H1 (cell line): ENCODE results near the gene ITGB4. TPM values are rescaled to one million over a fixed set of nuclear protein-coding genes. Genes with fewer than 3 reads are reported as not detected.

Source experiments
- CHD7 ChIP-seq: fragments of 300-600 bp; sonication (generic); IDR thresholded peaks from 2 replicates; pipeline ENCODE4 v1.7.1; 2012; ENCODE audit warnings: low read length, moderate library complexity, mild to moderate bottlenecking, inconsistent platforms; ENCODE audit not compliant: insufficient replicate concordance
- CREB1 ChIP-seq: IDR thresholded peaks from 2 replicates; pipeline ENCODE4 v1.6.1; 2012; ENCODE audit warnings: inconsistent platforms
- EGR1 ChIP-seq: IDR thresholded peaks from 2 replicates; pipeline ENCODE4 v1.6.1; 2011; ENCODE audit warnings: low read depth, low read length, borderline replicate concordance
- KDM1A ChIP-seq: fragments of 200-600, 300-600 bp; sonication (generic); IDR thresholded peaks from 2 replicates; pipeline ENCODE4 v1.7.1; 2016; ENCODE audit warnings: mild to moderate bottlenecking, low read length, borderline replicate concordance
- TBP ChIP-seq: IDR thresholded peaks from 2 replicates; pipeline ENCODE4 v1.6.1; 2011; ENCODE audit warnings: low read depth, low read length, improper control_type of control experiment
- polyA plus RNA-seq, 7 experiments: library from polyadenylated mRNA; depleted of rRNA in 3 of 7; stranded (reverse) in 5 of 7; unstranded in 2 of 7; fragments of >200 nt in 5 of 7; fragments of 200-250 nt in 2 of 7; gene quantifications; 1 replicate in 5 of 7; 2 replicates in 1 of 7; 4 replicates in 1 of 7; pipeline versions ENCODE4 v1.2.1 to v1.2.3, GENCODE V29; 2011 to 2013; ENCODE audit warnings: missing spikeins in 2 of 7, mixed read lengths in 2 of 7
- total RNA-seq: library from RNA; stranded (reverse); fragmentation: NEBNext Ultra II Directional; extraction: Animal tissue kit (Norgen Biotek cat#: 25700); gene quantifications from 2 replicates; pipeline ENCODE4 v1.2.1, GENCODE V29; 2021

The ITGB4 gene
- total and polyA plus RNA-seq, 2 of the 8 experiments (the other 6 are each of a cell fraction or from before 2014, with no cell fraction given) = 5.2 to 5.6 TPM

GRCh38 chr17:75763613-75764416 is 42.6 kb downstream of the ITGB4 start (continued):
- TF ChIP-seq CHD7 = no peak
- TF ChIP-seq CREB1 = no peak
- TF ChIP-seq EGR1 = no peak
- TF ChIP-seq KDM1A = no peak
- TF ChIP-seq TBP = no peak
